Activated T-cell treated with anti-CD3 and anti-CD28 coated beads, Interleukin-2, amount 50 U/mL, for 24 hours (primary cell): ENCODE data around the gene OR6J1.
"Not testable (repeated sequence)": the region's sequence is repeated elsewhere in the genome, so short reads cannot be mapped to it uniquely, and the experiment has no call there.

Experiments used
- DNase-seq: peaks from one replicate; pipeline ENCODE4 v3.0.0-alpha.2; 2020
- H3K27ac Mint-ChIP-seq: 2 replicates; pipeline ENCODE4 v1.8.0; 2020; ENCODE audit warnings: mild to moderate bottlenecking, mixed read lengths
- H3K27me3 Mint-ChIP-seq: 2 replicates; pipeline ENCODE4 v1.8.0; 2020; ENCODE audit warnings: mixed read lengths
- H3K36me3 Mint-ChIP-seq: 2 replicates; pipeline ENCODE4 v1.8.0; 2020; ENCODE audit warnings: low read depth, mixed read lengths
- H3K4me1 Mint-ChIP-seq: 2 replicates; pipeline ENCODE4 v1.8.0; 2020; ENCODE audit warnings: low read depth, mixed read lengths
- H3K4me3 Mint-ChIP-seq: 2 replicates; pipeline ENCODE4 v1.8.0; 2020; ENCODE audit warnings: mild to moderate bottlenecking, moderate library complexity, mixed read lengths
- H3K9me3 Mint-ChIP-seq: 2 replicates; pipeline ENCODE4 v1.8.0; 2020; ENCODE audit warnings: mixed read lengths

The OR6J1 gene

GRCh38 chr14:22660654-22661053 lies 16.5 kb upstream of the OR6J1 start:
- H3K9me3 Mint-ChIP-seq, result no peaks in the 10 kb centered on the region
- no peak for DNase-seq
- no peaks in the 10 kb centered on the region for H3K4me1 Mint-ChIP-seq
- H3K27me3 Mint-ChIP-seq, result no peaks in the 10 kb centered on the region
- no peak overlapping the region for H3K27ac Mint-ChIP-seq
- H3K4me3 Mint-ChIP-seq, result no peak overlapping the region
- no peaks in the 10 kb centered on the region for H3K36me3 Mint-ChIP-seq

- Mint-ChIP-seq H3K27ac (no peak overlapping the region), H3K36me3 (no peaks in the 10 kb centered on the region), H3K4me1 (no peaks in the 10 kb centered on the region), H3K27me3 (no peaks in the 10 kb centered on the region), H3K4me3 (no peak overlapping the region), H3K9me3 (no peaks in the 10 kb centered on the region)
- no peak for DNase-seq
These were observed 14.8 kb upstream of the OR6J1 start for GRCh38 chr14:22658946-22659345.

GRCh38 chr14:22657861-22658260 lies 13.7 kb upstream of the OR6J1 start:
- no peaks in the 10 kb centered on the region for H3K9me3 Mint-ChIP-seq
- no peak overlapping the region for H3K4me3 Mint-ChIP-seq
- H3K36me3 Mint-ChIP-seq, result no peaks in the 10 kb centered on the region
- no peaks in the 10 kb centered on the region for H3K4me1 Mint-ChIP-seq
- no peaks in the 10 kb centered on the region for H3K27me3 Mint-ChIP-seq
- no peak for DNase-seq
- H3K27ac Mint-ChIP-seq, result no peak overlapping the region

- H3K27me3 Mint-ChIP-seq, result no peaks in the 10 kb centered on the region
- no peak overlapping the region for H3K27ac Mint-ChIP-seq
- no peak for DNase-seq
- no peak overlapping the region for H3K4me3 Mint-ChIP-seq
- H3K4me1 Mint-ChIP-seq, result no peaks in the 10 kb centered on the region
- H3K9me3 Mint-ChIP-seq, result no peaks in the 10 kb centered on the region
- H3K36me3 Mint-ChIP-seq, result no peaks in the 10 kb centered on the region
These were observed 13.0 kb upstream of the OR6J1 start for GRCh38 chr14:22656945-22657731.

- Mint-ChIP-seq H3K9me3 (no peaks in the 10 kb centered on the region), H3K4me3 (no peak overlapping the region), H3K27ac (no peak overlapping the region), H3K27me3 (no peaks in the 10 kb centered on the region), H3K4me1 (no peaks in the 10 kb centered on the region), H3K36me3 (no peaks in the 10 kb centered on the region)
- DNase-seq, result no peak
These were observed 12.1 kb upstream of the OR6J1 start for GRCh38 chr14:22656226-22656625.

GRCh38 chr14:22653012-22653621 lies 9.0 kb upstream of the OR6J1 start:
- Mint-ChIP-seq H3K9me3 (no peaks in the 10 kb centered on the region), H3K36me3 (no peaks in the 10 kb centered on the region)

GRCh38 chr14:22651586-22651985 lies 7.4 kb upstream of the OR6J1 start:
- Mint-ChIP-seq H3K4me1 (peaks cover 3% of the 10 kb centered on the region), H3K9me3 (no peaks in the 10 kb centered on the region), H3K36me3 (no peaks in the 10 kb centered on the region), H3K27me3 (no peaks in the 10 kb centered on the region), H3K4me3 (no peak overlapping the region), H3K27ac (no peak overlapping the region)
- no peak for DNase-seq

More at GRCh38 chr14:22653012-22653621, 9.0 kb upstream of the OR6J1 start:
- Mint-ChIP-seq H3K4me1 (no peaks in the 10 kb centered on the region), H3K4me3 (no peak overlapping the region), H3K27me3 (no peaks in the 10 kb centered on the region), H3K27ac (no peak overlapping the region)
- peak; percentile 60 for DNase-seq

- Mint-ChIP-seq H3K9me3 (no peaks in the 10 kb centered on the region), H3K4me3 (no peak overlapping the region), H3K27ac (no peak overlapping the region), H3K36me3 (no peaks in the 10 kb centered on the region), H3K4me1 (peaks cover 5% of the 10 kb centered on the region), H3K27me3 (no peaks in the 10 kb centered on the region)
- DNase-seq, result no peak
These were observed 6.9 kb upstream of the OR6J1 start for GRCh38 chr14:22650960-22651521.

GRCh38 chr14:22650046-22650739 lies 6.0 kb upstream of the OR6J1 start:
- no peak for DNase-seq
- Mint-ChIP-seq H3K4me3 (no peak overlapping the region), H3K9me3 (no peaks in the 10 kb centered on the region), H3K36me3 (no peaks in the 10 kb centered on the region), H3K27me3 (no peaks in the 10 kb centered on the region), H3K27ac (no peak overlapping the region), H3K4me1 (peaks cover 5% of the 10 kb centered on the region)

GRCh38 chr14:22648506-22648905 lies 4.4 kb upstream of the OR6J1 start:
- no peak for DNase-seq
- no peaks in the 10 kb centered on the region for H3K9me3 Mint-ChIP-seq
- H3K4me1 Mint-ChIP-seq, result peaks cover 5% of the 10 kb centered on the region
- H3K27ac Mint-ChIP-seq, result no peak overlapping the region
- no peaks in the 10 kb centered on the region for H3K27me3 Mint-ChIP-seq
- H3K36me3 Mint-ChIP-seq, result no peaks in the 10 kb centered on the region
- H3K4me3 Mint-ChIP-seq, result no peak overlapping the region

- H3K27me3 Mint-ChIP-seq, result no peaks in the 10 kb centered on the region
- no peak overlapping the region for H3K4me3 Mint-ChIP-seq
- no peaks in the 10 kb centered on the region for H3K36me3 Mint-ChIP-seq
- DNase-seq, result no peak
- peaks cover 5% of the 10 kb centered on the region for H3K4me1 Mint-ChIP-seq
- peak overlapping the region; percentile 22 for H3K27ac Mint-ChIP-seq
- no peaks in the 10 kb centered on the region for H3K9me3 Mint-ChIP-seq
These were observed 2.6 kb upstream of the OR6J1 start for GRCh38 chr14:22646570-22647254.

GRCh38 chr14:22641846-22642245 lies 2.3 kb downstream of the OR6J1 start:
- DNase-seq, result no peak
- no peak overlapping the region for H3K4me3 Mint-ChIP-seq
- no peaks in the 10 kb centered on the region for H3K36me3 Mint-ChIP-seq
- no peaks in the 10 kb centered on the region for H3K9me3 Mint-ChIP-seq
- no peak overlapping the region for H3K27ac Mint-ChIP-seq
- H3K4me1 Mint-ChIP-seq, result peaks cover 5% of the 10 kb centered on the region
- H3K27me3 Mint-ChIP-seq, result no peaks in the 10 kb centered on the region

- Mint-ChIP-seq H3K4me3 (no peak overlapping the region), H3K9me3 (no peaks in the 10 kb centered on the region), H3K4me1 (no peaks in the 10 kb centered on the region), H3K27ac (no peak overlapping the region), H3K27me3 (no peaks in the 10 kb centered on the region), H3K36me3 (no peaks in the 10 kb centered on the region)
- no peak for DNase-seq
These were observed 4.0 kb downstream of the OR6J1 start for GRCh38 chr14:22640192-22640591.

GRCh38 chr14:22635980-22636379 lies 8.2 kb downstream of the OR6J1 start:
- H3K4me1 Mint-ChIP-seq, result not testable (repeated sequence)

More at GRCh38 chr14:22635980-22636379, 8.2 kb downstream of the OR6J1 start:
- not testable (repeated sequence) for H3K27ac Mint-ChIP-seq, H3K36me3 Mint-ChIP-seq, H3K9me3 Mint-ChIP-seq, DNase-seq, H3K4me3 Mint-ChIP-seq, H3K27me3 Mint-ChIP-seq
